Fibroblast of skin of right biceps (primary cell): Measurements from ENCODE around the gene GPR35.
A peak's percentile ranks its signal among the peaks of the same experiment; 100 is the strongest.

ENCODE experiments used
- DNase-seq: peaks from one replicate; pipeline ENCODE4 v3.0.0-alpha.2; 2013

Gene GPR35

DNA sequence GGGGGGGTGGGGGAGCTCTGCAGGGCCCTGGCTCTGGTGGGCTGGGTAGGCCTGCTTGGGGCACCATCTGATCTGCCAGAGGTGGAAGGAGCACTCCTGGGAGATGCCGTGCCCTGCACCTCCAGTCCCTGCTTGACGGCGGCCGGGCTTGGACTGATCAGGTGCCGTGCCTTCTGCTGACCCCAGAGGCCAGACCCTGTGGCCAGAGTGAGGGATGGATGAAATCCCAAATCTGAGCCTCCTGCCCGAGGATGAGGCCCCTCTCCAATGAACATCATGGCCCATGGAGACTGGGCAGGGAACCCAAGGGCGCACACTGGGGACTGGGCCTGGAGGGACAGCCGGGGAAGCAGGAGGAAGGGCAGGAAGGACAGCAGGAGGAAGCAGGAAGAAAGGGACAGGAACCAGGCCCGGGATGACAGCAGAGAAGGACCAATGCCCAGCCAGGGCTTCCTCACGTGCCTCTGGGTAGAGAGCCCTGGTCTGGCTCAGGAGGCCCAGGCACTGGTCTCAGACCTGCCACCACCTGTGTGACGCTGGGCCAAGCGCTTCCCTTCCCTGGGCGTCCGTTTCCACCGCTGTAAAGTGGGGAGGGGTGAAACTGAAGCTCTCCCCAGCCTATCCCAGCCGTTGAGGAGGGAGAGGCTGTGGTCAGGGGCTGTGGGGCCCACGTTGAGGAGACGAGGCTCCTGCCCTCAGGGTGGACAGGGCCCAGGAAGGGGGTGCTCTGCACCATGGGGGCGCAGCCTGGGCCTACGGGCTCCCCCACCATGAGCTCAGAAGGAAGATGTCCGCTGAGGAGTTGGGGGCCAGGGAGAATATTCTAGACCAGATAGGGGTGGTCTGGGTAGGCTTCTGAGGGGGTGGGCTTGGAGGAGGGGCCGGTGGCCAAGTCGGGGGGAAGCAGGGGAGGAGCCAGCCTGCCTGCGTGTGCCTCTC is 1.0 kb upstream of the GPR35 start:
- DNase-seq, result no peak

DNA sequence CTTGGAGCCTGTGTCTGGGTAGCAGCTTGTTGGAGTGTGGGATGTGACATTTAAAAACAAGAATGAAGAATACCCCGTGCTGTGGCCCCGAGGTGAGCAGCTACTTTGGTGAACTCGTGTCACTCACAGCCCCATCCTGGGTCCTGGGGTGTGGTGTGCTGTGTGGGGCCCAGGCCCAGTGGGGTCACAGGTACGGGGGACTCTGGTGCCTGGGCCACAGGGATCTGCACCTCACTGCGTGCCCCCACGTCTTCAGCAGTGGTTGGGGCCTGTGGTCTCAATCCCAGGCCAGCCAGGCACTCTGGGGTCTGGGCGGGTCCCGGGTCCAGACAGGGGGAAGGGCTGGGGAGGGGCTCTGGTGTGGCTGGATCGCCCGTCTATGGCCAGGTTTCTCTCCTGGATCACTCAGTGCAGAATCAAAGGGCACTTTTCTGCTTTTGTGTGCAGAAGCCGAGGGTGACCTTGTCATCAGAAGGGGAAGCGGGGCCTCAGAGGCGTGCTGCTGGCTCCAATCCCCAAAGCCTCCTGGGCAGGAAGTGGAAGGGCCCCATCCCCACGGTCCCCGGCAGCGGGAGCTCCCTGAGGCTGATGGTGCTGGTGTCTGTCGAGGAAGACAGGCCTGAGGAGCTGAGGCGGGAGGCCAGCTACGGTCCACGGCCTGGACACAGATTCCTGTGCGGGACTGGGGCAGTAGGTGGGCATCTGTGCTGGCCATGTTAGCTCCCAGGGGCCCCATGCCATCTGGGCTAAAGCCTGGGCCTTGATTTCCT is 1.4 kb downstream of the GPR35 start:
- DNase-seq, result peak; percentile 11

DNA sequence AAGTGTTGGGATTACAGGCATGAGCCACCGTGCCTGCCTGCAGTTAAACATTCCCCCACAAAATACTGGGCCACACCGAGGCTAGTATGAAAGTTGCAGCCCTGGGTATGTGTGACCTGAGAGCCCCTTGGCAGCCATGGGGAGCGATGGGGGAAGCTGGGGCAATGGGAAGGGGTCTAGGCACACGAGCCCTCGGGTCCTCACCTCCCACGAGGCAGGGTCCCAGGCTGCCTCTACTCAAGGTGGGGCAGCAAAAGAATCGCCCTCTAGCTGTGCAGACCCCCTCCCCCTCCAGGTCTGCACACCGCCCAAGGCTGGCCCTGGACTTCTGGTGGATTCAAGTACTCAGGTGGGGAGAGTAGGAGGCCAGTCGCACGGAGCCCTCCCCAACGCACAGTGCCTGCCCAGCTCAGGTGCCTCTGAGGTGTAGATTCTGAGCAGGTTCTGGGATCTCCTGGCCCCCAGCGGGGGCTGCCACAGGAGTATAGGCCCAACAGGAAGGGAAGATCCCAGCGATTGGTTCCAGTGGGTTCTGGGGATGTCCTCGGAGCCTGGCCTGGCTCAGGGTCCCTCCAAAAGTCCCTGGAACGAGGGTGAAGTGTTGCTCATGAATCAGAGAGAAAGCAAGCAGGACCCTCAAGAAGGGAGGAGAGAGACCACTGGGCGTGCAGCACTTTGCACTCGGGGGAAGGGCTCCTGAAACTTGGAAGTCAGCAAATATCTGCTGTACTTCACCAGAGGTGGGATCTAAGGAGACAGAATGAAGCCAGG is 2.6 kb downstream of the GPR35 start:
- DNase-seq, result no peak

DNA sequence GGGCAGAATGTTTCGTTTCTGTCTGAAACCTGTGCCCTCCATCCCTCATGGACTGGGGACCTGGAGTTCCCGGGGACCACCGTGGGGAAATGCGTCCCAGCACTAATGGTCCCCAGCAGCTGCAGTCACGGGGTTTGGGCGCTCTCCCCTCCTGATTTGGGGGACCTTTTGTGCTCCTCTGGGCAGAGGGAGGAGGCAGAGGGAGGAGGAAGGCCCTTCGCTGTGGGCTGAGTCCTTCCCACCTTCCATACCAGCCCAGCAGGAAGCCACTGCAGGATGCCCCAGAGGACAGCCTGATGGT is 3.2 kb downstream of the GPR35 start:
- no peak for DNase-seq

DNA sequence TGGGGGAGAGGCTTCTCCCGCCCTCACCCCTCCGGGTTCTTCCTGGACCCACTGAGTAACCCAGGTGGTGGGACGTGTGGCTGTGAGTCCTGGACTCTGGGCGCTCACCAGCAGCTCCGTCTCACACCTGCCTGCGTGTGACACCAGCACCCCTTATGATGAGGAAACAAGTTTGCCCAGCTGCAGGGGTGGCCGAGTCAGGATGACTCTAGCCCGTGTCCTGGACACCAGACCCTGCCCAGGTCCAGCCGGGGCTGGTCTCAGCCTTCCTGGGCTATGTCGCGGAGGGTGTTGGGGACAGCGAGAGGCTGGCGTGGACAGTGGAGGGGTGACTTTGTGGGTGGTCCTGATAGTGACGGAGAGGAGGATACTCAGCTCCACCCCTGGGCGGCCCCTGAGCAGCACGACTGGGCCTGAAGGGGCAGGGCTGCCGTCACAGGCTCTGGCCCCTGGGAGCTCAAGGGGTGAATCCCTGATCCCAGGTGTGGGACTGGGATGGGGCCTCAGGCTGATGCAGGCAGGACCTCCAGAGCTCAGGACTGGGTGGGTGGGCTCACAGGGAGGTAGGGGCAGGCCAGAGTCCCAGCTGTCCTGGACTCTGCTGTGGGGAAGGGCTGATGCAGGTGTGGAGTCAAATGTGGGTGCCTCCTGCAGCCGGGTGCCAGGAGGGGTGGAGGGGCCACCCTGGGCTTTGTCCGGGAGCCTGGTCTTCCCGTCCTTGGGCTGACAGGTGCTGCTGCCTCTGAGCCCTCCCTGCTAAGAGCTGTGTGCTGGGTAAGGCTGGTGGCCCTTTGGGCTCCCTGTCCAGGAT is 3.7 kb downstream of the GPR35 start:
- DNase-seq, result no peak

DNA sequence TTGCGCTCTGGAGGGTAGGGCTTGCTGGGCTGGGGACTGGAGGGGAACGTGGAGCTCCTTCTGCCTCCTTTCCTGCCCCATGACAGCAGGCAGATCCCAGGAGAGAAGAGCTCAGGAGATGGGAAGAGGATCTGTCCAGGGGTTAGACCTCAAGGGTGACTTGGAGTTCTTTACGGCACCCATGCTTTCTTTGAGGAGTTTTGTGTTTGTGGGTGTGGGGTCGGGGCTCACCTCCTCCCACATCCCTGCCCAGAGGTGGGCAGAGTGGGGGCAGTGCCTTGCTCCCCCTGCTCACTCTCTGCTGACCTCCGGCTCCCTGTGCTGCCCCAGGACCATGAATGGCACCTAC is 4.3 kb downstream of the GPR35 start:
- no peak for DNase-seq

DNA sequence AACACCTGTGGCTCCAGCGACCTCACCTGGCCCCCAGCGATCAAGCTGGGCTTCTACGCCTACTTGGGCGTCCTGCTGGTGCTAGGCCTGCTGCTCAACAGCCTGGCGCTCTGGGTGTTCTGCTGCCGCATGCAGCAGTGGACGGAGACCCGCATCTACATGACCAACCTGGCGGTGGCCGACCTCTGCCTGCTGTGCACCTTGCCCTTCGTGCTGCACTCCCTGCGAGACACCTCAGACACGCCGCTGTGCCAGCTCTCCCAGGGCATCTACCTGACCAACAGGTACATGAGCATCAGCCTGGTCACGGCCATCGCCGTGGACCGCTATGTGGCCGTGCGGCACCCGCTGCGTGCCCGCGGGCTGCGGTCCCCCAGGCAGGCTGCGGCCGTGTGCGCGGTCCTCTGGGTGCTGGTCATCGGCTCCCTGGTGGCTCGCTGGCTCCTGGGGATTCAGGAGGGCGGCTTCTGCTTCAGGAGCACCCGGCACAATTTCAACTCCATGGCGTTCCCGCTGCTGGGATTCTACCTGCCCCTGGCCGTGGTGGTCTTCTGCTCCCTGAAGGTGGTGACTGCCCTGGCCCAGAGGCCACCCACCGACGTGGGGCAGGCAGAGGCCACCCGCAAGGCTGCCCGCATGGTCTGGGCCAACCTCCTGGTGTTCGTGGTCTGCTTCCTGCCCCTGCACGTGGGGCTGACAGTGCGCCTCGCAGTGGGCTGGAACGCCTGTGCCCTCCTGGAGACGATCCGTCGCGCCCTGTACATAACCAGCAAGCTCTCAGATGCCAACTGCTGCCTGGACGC is 4.9 kb downstream of the GPR35 start:
- DNase-seq, result no peak

DNA sequence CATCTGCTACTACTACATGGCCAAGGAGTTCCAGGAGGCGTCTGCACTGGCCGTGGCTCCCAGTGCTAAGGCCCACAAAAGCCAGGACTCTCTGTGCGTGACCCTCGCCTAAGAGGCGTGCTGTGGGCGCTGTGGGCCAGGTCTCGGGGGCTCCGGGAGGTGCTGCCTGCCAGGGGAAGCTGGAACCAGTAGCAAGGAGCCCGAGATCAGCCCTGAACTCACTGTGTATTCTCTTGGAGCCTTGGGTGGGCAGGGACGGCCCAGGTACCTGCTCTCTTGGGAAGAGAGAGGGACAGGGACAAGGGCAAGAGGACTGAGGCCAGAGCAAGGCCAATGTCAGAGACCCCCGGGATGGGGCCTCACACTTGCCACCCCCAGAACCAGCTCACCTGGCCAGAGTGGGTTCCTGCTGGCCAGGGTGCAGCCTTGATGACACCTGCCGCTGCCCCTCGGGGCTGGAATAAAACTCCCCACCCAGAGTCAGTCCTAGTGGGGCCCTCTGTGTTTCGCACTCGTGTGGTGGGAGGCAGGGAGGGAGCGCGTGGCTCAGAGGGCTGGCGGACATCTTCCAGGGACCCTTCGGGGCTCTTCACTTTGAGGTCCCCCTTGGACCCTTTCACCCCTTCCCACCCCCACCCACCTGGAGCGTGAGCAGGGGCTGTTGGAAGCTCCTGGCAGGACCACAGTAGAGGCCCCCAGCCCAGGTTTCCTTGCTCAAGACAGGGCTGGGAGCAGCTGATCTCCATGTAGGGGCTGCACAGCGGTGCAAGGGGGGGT is 5.7 kb downstream of the GPR35 start:
- DNase-seq, result no peak

DNA sequence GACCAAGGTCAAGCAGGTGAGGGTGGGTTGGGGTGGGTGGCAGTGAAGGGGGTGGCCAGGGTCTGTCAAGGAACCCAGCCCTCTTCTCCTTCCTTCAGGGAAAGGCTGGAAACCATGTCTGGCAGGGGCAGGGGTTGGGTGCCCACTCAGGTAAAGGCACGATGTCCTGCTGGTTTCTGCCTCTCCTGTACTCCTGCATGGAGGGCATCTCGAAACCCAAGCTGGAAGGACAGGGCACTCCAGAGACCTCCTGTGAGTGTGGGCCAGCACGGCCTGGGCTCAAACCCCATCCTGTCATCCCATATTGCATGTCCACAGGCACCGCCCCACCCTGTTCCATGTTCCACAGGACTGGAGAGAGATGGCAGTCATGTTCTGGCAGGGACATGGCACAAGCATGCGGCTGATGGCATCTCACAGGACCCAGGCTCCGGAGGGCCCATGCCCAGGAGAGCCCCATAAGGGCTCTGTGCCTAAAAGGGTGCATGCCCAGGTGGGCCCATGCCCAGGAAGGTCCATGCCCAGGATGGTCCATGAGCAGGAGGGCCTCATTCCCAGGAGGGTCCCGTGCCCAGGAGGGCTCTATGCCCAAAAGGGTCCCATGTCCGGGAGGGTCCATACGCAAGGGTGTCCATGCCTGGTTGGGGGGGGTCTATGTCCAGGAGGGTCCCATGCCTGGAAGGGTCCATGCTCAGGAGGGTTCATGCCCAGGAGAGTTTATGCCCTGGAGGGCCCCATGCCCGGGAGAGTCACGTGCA is 6.4 kb downstream of the GPR35 start:
- DNase-seq, result no peak

DNA sequence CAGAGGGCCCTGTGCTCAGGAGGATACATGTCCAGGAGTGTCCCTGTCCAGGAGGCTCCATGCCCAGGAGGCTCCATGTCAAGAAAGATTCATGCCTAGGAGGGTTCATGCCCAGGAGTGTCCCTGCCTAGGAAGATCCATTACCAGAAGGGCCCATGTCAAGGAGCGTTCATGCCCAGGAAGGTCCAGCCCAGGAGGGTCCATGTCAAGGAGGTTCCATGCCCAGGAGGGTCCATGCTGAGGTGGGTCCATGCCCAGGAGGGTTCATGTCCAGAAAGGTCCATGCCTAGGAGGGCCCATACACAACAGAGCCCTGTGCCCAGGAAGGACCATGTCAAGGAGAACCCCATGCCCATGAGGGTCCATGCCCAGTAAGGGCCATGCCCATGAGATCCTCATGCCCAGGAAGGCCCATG is 7.0 kb downstream of the GPR35 start:
- no peak for DNase-seq

DNA sequence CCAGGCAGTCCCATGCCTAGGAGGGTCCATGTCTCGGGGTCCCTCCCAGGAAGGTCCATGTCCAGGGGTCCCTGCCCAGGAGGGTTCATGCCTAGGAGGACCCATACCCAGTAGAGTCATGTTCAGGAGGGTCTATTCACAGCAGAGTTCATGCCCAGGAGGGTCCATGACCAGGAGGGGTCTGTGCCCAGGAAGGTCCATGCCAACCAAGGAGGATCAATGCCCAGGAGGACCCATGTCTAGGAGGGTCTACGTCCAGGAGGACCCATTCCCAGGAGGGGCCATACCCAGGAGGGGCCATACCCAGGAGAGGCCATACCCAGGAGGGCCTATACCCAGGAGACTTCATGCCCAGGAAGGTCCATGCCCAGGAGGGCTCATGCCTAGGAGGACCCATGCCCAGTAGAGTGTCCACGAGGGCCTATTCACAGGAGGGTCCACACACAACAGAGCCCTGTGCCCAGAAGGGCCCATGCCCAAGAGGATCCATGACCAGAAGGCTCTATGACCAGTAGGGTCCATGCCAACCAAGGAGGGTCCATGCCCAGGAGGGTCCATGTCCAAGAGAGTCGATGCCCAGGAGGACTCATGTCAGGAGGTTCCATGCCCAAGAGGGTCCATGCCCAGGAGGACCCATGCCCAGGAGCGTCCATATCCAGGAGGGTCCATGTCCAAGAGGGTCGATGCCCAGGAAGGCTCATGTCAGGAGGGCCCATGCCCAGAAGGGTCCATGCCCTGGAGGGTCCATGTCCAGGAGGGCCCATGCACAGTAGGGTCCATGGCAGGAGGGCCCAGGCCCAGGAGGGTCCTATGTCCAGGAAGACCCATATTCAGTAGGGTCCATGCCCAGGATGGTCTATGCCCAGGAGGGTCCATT is 10.1 kb downstream of the GPR35 start:
- no peak for DNase-seq

DNA sequence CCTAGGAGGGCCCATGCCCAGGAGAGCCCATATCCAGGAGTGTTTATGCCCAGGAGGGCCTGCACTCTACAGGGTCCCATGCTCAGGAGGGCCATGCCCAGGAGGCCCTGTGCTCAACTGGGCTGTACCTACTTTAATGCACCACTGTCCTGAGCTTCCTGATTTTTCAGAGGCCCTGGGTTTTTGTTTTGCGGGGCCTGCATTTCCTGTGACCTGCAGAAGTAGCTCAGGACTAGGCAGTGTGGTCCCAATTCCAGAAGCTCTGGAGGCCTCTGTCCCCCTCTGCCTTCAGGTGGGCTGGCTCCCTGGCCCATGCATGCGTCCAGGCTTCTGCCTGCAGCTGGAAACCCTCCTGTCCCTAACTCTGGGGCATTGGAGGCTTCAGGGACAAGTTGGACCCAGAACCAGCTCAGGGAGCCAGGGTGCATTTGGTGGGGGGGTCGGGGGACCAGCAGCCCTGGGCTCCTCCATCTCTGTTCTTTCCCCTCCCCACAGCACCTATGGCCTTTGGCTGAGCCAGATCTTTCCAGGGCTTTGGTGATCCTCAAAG is 10.8 kb downstream of the GPR35 start:
- no peak for DNase-seq

DNA sequence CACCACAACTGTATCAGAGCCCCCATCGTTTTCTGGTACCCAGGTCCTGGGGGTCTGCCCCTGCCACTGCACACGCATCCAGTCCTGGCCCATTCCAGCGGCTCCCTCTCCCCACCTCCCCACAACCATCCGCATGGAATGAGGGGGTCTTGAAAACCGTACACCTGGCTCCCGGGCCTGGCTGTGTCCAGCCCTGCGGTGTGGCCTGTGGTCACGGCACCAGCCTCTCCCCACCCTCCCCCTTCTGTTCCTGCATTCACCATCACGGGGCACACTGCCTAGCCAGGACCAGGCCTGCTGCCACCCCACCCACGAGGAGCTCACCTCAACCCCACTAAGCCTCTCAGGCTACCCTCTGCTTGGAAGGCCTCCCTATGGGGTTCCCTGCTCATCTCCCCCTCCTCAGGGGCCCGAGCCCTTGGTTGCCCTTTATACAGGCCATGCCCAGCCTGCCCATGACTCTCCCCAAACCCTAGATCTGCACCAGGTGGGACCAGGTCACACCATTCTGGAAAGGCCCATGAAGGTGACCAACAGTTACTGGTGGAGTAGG is 11.4 kb downstream of the GPR35 start:
- no peak for DNase-seq

DNA sequence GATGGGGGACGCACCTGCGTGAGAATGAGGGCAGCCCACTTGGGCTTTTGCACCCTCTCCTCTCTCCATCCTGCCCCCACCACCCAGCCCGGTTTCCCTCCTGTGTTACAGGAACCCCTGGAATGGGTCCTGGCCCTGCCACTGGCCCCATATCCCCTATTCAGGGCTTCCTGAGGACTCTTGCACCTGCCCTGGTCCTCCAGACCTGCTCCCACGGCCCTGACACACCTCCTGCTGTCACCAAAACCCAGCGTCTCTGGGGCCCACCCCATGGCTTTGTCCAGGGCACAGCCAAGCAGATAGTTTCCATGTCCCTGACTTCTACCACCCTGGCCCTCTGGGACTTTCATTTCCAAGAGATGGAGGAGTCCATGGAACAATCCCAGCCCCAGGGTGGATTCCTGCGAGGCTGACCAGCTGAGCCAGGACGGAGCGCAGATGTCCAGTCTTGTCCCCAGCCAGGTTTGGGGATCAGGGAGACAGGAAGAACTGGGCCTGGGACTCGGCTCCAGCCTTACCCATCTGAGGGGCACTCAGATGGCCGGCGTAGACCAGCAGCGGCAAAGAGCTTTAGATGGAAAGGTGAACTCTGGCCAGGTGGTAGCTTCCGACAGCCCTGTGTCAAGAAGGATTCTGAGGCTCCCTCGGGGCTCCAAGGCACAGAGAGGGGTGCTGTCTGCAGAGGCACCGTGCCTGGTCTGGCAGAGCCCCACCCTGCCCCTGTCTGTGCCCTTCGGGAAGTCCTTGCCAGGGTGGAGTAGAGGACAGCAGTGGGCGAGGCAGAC is 12.0 kb downstream of the GPR35 start:
- DNase-seq, result no peak

DNA sequence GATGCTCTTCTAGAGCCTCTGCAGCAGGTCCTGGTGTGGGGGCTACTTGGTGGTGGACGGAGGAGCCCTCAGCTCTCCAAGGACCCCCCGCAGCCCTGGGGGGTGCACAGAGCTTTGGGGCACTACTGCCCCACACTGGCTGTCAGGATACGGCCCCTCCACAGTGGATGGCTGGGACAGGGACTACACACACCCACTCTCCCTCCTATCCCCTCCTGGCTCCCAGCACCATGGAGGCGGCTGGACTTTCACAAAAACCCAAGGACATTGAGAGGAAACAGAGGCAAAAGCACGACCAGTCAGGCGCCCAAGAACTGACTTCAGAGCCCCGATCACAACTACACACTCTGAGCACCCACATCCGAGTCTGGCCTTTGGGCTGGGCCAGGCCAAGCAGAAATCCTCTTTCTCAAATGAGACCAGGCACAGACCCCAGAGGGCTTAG is 12.6 kb downstream of the GPR35 start:
- no peak for DNase-seq

DNA sequence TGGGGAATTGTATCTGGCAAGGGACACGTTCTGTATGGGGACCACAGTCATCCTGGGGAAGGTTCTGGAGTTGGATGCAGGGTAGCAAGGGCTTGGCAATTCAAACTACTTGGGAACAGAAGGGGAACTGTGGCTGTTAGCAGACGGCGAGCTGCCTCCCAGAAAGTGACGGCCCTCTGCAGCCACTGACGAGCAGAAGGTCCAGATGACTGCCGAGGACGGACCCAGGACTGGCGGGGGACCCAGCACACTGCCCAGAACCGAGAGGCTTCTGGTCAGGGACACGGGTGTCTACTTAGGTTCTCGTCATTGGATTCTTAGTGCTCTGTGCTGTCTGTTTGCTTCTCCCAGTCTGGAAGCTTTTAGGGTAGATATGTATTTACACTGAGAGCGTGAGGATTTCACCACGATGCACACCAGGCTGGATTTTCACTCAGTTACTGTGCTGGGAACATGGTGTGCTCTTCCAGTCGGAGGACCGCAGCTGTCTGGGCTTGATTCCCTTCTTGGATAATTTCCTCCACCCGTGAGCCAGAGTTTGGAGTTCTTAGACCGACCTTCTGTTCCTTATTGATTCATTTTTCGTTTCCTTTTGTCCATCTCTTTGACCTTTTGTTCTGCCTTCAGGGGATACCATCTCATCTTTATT is 13.4 kb downstream of the GPR35 start:
- DNase-seq, result no peak

DNA sequence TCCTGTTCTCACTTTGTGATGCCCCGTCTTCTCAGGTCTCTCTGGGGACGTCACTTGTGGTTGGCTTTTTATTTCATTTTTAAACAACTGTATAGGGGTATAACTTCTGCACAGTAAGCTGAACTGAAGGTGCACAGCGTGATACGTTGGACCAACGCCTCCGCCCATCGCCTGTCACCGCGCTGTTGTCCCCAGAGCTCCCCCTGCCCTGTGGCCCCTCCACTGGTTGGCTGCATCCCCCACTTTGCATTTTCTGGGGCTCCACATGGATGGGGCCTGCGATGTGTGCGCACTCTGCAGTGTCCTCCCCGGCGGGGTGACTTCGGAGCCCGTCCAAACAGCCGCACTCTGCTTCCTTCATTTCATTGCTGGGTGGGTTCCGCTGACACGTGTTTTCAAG is 14.3 kb downstream of the GPR35 start:
- no peak for DNase-seq
